ENCODE data around the gene FAM149B1. TPM values are rescaled to one million over a fixed set of nuclear protein-coding genes. Genes with fewer than 3 reads are reported as not detected.

FAM149B1 gene
- total RNA-seq, 1 donor, result 33.7 TPM

GRCh38 chr10:73247509-73248258, 79.8 kb downstream of the FAM149B1 start:
- Histone ChIP-seq H3K79me2 (ENCODE audit: insufficient read depth, low read length) (peaks cover 67% of the 10 kb centered on the region), H3K4me1 (ENCODE audit: insufficient read depth, low read length) (peaks cover 33% of the 10 kb centered on the region), H3K27ac (ENCODE audit: low read depth, low read length) (peak overlapping the region; percentile 50), H3K9me3 (ENCODE audit: low read depth, low read length) (no peaks in the 10 kb centered on the region), H4K20me1 (ENCODE audit: insufficient read depth, low read length) (no peaks in the 10 kb centered on the region), H3K27me3 (ENCODE audit: insufficient read depth, low read length) (no peaks in the 10 kb centered on the region), H3K4me3 (ENCODE audit: insufficient read depth, low read length) (peak overlapping the region; percentile 89), H2AFZ (ENCODE audit: low read length) (peak overlapping the region; percentile 72), H3K36me3 (ENCODE audit: insufficient read depth, low read length) (peaks cover 42% of the 10 kb centered on the region), H3K4me2 (ENCODE audit: insufficient read depth, low read length) (peak overlapping the region; percentile 83)
- DNase-seq (ENCODE audit: insufficient read length, low spot score, missing footprints), result no peak
- no peak for TF ChIP-seq CTCF (IDR thresholded peaks at IDR 0.05; ENCODE audit: extremely low read depth, low read depth, low read length)

- H3K27me3 ChIP-seq (ENCODE audit: insufficient read depth, low read length), result no peaks in the 10 kb centered on the region
- no peaks in the 10 kb centered on the region for H3K9me3 ChIP-seq (ENCODE audit: low read depth, low read length)
- no peak overlapping the region for H3K4me2 ChIP-seq (ENCODE audit: insufficient read depth, low read length)
- H3K27ac ChIP-seq (ENCODE audit: low read depth, low read length), result no peak overlapping the region
- no peak overlapping the region for H2AFZ ChIP-seq (ENCODE audit: low read length)
- H3K79me2 ChIP-seq (ENCODE audit: insufficient read depth, low read length), result peaks cover 68% of the 10 kb centered on the region
- TF ChIP-seq CTCF (IDR thresholded peaks at IDR 0.05; ENCODE audit: extremely low read depth, low read depth, low read length), result no peak
- peaks cover 36% of the 10 kb centered on the region for H3K4me1 ChIP-seq (ENCODE audit: insufficient read depth, low read length)
- H3K4me3 ChIP-seq (ENCODE audit: insufficient read depth, low read length), result no peak overlapping the region
- DNase-seq (ENCODE audit: insufficient read length, low spot score, missing footprints), result no peak
- no peaks in the 10 kb centered on the region for H4K20me1 ChIP-seq (ENCODE audit: insufficient read depth, low read length)
- H3K36me3 ChIP-seq (ENCODE audit: insufficient read depth, low read length), result peaks cover 36% of the 10 kb centered on the region
These were observed 80.4 kb downstream of the FAM149B1 start for GRCh38 chr10:73248259-73248724.

GRCh38 chr10:73251683-73252444, 83.9 kb downstream of the FAM149B1 start:
- no peak for TF ChIP-seq CTCF (IDR thresholded peaks at IDR 0.05; ENCODE audit: extremely low read depth, low read depth, low read length)
- Histone ChIP-seq H4K20me1 (ENCODE audit: insufficient read depth, low read length) (no peaks in the 10 kb centered on the region), H3K4me1 (ENCODE audit: insufficient read depth, low read length) (peaks cover 24% of the 10 kb centered on the region), H3K9me3 (ENCODE audit: low read depth, low read length) (no peaks in the 10 kb centered on the region), H3K4me2 (ENCODE audit: insufficient read depth, low read length) (peak overlapping the region; percentile 96), H3K27me3 (ENCODE audit: insufficient read depth, low read length) (no peaks in the 10 kb centered on the region), H3K27ac (ENCODE audit: low read depth, low read length) (peak overlapping the region; percentile 95), H3K36me3 (ENCODE audit: insufficient read depth, low read length) (peaks cover 25% of the 10 kb centered on the region), H2AFZ (ENCODE audit: low read length) (peak overlapping the region; percentile 99), H3K79me2 (ENCODE audit: insufficient read depth, low read length) (peaks cover 45% of the 10 kb centered on the region), H3K4me3 (ENCODE audit: insufficient read depth, low read length) (peak overlapping the region; percentile 87)
- DNase-seq (ENCODE audit: insufficient read length, low spot score, missing footprints), result no peak

All from osteoblast (primary cell).